ENCODE measurements around the gene KIF12.

- TF ChIP-seq CTCF (IDR thresholded peaks at IDR 0.05; ENCODE audit: insufficient read depth, low read depth, low read length) = no peak
- no peak for TF ChIP-seq EZH2 (IDR thresholded peaks at IDR 0.05; ENCODE audit: insufficient read depth, low read length)
Observed at GRCh38 chr9:114061292-114061691, 37.8 kb downstream of the KIF12 start.

Data from astrocyte (in vitro differentiated cells and primary cell).